Body of pancreas (tissue), 4 donors: Measurements from ENCODE around the gene MORN1.

Source experiments
- POLR2A ChIP-seq, 3 donors: fragments of 450-650 bp; IDR thresholded peaks; one replicate each; pipeline ENCODE4 v1.6.1; 2016; ENCODE audit warnings: antibody characterized with exemption in 3 of 3, mild to moderate bottlenecking in 2 of 3
- TF ChIP-seq, protein P1 (sequence below), 7 experiments: fragments of 450-650 bp in 4 of 7; fragments of 200-600 bp in 3 of 7; sonication (generic) in 3 of 7; IDR thresholded peaks; one replicate each; pipeline ENCODE4 v1.5.1; 2016 to 2019; ENCODE audit warnings: antibody characterized with exemption in 7 of 7

DNA sequence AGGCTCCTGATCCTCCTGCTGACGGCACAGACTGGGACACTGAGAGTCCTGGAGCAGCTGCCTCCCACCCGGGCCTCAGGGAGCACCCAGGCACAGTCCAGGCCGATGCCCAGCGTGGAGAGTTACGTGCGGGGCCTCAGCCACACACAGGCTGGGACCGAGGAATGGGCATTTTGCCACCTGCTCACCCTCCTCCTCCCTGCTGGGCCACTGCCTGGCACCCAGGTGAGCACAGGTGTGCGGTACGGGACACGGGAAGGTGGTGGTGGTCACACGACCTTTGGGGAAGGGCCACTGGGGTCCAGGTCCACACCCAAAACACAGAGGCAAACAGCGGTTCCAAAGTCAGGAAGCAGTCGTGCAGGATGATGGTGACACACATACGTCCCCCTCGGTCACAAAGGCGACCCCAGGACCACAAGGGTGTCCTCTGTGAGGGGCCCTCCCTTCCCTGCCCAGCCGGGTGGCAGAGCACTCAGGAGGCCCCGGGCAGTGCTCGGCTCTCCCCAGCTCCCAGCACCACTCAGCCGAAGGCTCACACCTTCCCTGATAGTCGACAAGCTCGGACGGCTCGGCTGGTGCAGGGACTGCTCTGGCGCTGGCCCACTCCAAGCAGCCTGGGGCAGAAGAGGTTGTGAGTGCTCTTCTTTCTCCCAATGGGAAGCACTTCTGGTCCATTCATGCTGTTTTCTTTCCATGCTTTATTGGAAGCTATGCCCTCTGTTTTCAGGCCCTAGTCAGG is 14.3 kb downstream of the MORN1 start:
- TF ChIP-seq, protein P1, sequence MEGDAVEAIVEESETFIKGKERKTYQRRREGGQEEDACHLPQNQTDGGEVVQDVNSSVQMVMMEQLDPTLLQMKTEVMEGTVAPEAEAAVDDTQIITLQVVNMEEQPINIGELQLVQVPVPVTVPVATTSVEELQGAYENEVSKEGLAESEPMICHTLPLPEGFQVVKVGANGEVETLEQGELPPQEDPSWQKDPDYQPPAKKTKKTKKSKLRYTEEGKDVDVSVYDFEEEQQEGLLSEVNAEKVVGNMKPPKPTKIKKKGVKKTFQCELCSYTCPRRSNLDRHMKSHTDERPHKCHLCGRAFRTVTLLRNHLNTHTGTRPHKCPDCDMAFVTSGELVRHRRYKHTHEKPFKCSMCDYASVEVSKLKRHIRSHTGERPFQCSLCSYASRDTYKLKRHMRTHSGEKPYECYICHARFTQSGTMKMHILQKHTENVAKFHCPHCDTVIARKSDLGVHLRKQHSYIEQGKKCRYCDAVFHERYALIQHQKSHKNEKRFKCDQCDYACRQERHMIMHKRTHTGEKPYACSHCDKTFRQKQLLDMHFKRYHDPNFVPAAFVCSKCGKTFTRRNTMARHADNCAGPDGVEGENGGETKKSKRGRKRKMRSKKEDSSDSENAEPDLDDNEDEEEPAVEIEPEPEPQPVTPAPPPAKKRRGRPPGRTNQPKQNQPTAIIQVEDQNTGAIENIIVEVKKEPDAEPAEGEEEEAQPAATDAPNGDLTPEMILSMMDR (IDR thresholded peaks at IDR 0.05): no peak
- TF ChIP-seq POLR2A (IDR thresholded peaks at IDR 0.05): no peak
